K562 (cell line): Measurements from ENCODE around the gene DIAPH1. TPM values are rescaled to one million over a fixed set of nuclear protein-coding genes. Genes with fewer than 3 reads are reported as not detected.

Experiments
- CREB1 ChIP-seq, 2 experiments: sonication (generic) in 1 of 2; formaldehyde crosslinking in 1 of 2; IDR thresholded peaks; 2 replicates each; pipeline versions ENCODE4 v1.6.1 to v1.8.0; 2012 to 2022; ENCODE audit warnings: inconsistent platforms in 1 of 2, mild to moderate bottlenecking in 1 of 2, missing genetic modification reagents in 1 of 2, moderate library complexity in 1 of 2
- DACH1 ChIP-seq: fragments of 450-650 bp; IDR thresholded peaks from 2 replicates; pipeline ENCODE4 v1.6.1; 2018; ENCODE audit not compliant: partially characterized antibody
- E2F6 ChIP-seq, 2 experiments: IDR thresholded peaks; 2 replicates each; pipeline ENCODE4 v1.6.1; 2011; ENCODE audit warnings: borderline replicate concordance in 1 of 2, control low read depth in 1 of 2, low read depth in 1 of 2, low read length in 1 of 2, mild to moderate bottlenecking in 1 of 2, mixed read lengths in 1 of 2, moderate library complexity in 1 of 2; ENCODE audit not compliant: insufficient read depth in 1 of 2, insufficient read length in 1 of 2, poor library complexity in 1 of 2, severe bottlenecking in 1 of 2; ENCODE audit errors: extremely low read depth in 1 of 2
- FIP1L1 ChIP-seq: fragments of 200-400 bp; formaldehyde crosslinking; IDR thresholded peaks from 2 replicates; pipeline ENCODE4 v1.6.1; 2018; ENCODE audit warnings: mild to moderate bottlenecking, low read depth, low read length; ENCODE audit not compliant: poor library complexity, severe bottlenecking
- KDM5B ChIP-seq: fragments of 200-600 bp; sonication (generic); IDR thresholded peaks from 2 replicates; pipeline ENCODE4 v1.6.1; 2012; ENCODE audit warnings: low read depth, mild to moderate bottlenecking, moderate library complexity, low read length, control low read depth, inconsistent platforms; ENCODE audit not compliant: insufficient replicate concordance
- KLF1 ChIP-seq: fragments of 450-650 bp; IDR thresholded peaks from 2 replicates; pipeline ENCODE4 v1.6.1; 2016; ENCODE audit warnings: missing genetic modification characterization, missing compliant biosample characterization
- MCM5 ChIP-seq: fragments of 450-650 bp; IDR thresholded peaks from 2 replicates; pipeline ENCODE4 v1.6.1; 2016; ENCODE audit warnings: low read depth
- REST ChIP-seq, 2 experiments: fragments of 450-650 bp; formaldehyde crosslinking in 1 of 2; IDR thresholded peaks; 2 replicates each; pipeline versions ENCODE4 v1.4.0 to v1.6.1; 2014 to 2020; ENCODE audit warnings: mild to moderate bottlenecking in 2 of 2, borderline replicate concordance in 1 of 2, low read depth in 1 of 2
- SP2 ChIP-seq: IDR thresholded peaks from 2 replicates; pipeline ENCODE4 v1.6.1; 2011; ENCODE audit warnings: mild to moderate bottlenecking, low read depth, low read length, moderate library complexity; ENCODE audit not compliant: poor library complexity, severe bottlenecking; ENCODE audit errors: extremely low read depth
- TAF1 ChIP-seq: IDR thresholded peaks from 2 replicates; pipeline ENCODE4 v1.6.1; 2011; ENCODE audit warnings: mild to moderate bottlenecking, low read length, moderate library complexity; ENCODE audit not compliant: insufficient read depth, control insufficient read depth, severe bottlenecking; ENCODE audit errors: extremely low read depth
- THAP7 ChIP-seq: fragments of 250-450 bp; sonication (Bioruptor Pico); IDR thresholded peaks from 2 replicates; pipeline ENCODE4 v1.5.0; 2021
- USF2 ChIP-seq: sonication (generic); formaldehyde crosslinking; IDR thresholded peaks from 2 replicates; pipeline ENCODE4 v1.5.0; 2020; ENCODE audit warnings: missing genetic modification reagents
- ZNF232 ChIP-seq: sonication (generic); formaldehyde crosslinking; IDR thresholded peaks from 2 replicates; pipeline ENCODE4 v1.8.0; 2022; ENCODE audit warnings: mild to moderate bottlenecking, missing genetic modification reagents
- ZNF75A ChIP-seq: fragments of 450-650 bp; formaldehyde crosslinking; IDR thresholded peaks from 2 replicates; pipeline ENCODE4 v1.4.0; 2020; ENCODE audit warnings: mild to moderate bottlenecking
- ZZZ3 ChIP-seq: fragments of 450-650 bp; IDR thresholded peaks from 2 replicates; pipeline ENCODE4 v1.6.1; 2016; ENCODE audit warnings: antibody characterized with exemption, mild to moderate bottlenecking, moderate library complexity
- polyA plus RNA-seq, 8 experiments: library from polyadenylated mRNA; depleted of rRNA in 4 of 8; stranded (reverse) in 5 of 8; unstranded in 3 of 8; fragments of >200 nt; fragmentation: Nextera tagmentation in 2 of 8; fragmentation: Illumina TruSeq in 1 of 8; extraction: Ambion mirVana in 2 of 8; extraction: Trizol in 1 of 8; gene quantifications; 2 replicates each; pipeline versions ENCODE4 v1.2.1 to v1.2.3, GENCODE V29; 2011 to 2014; ENCODE audit warnings: inconsistent platforms in 1 of 8, missing spikeins in 1 of 8
- total RNA-seq, 7 experiments: library from RNA; depleted of rRNA in 6 of 7; stranded (reverse); fragments of >200 nt in 6 of 7; fragmentation: Illumina TruSeq in 2 of 7; extraction: Trizol in 2 of 7; gene quantifications; 2 replicates each; pipeline versions ENCODE4 v1.2.1 to v1.2.3, GENCODE V29; 2011 to 2021; ENCODE audit warnings: low replicate concordance in 1 of 7

DIAPH1 gene
- total and polyA plus RNA-seq, 9 of the 15 experiments (the other 6 are each of a cell fraction or from before 2014, with no cell fraction given) = 60.8 to 328 (median 97.8) TPM

DNA sequence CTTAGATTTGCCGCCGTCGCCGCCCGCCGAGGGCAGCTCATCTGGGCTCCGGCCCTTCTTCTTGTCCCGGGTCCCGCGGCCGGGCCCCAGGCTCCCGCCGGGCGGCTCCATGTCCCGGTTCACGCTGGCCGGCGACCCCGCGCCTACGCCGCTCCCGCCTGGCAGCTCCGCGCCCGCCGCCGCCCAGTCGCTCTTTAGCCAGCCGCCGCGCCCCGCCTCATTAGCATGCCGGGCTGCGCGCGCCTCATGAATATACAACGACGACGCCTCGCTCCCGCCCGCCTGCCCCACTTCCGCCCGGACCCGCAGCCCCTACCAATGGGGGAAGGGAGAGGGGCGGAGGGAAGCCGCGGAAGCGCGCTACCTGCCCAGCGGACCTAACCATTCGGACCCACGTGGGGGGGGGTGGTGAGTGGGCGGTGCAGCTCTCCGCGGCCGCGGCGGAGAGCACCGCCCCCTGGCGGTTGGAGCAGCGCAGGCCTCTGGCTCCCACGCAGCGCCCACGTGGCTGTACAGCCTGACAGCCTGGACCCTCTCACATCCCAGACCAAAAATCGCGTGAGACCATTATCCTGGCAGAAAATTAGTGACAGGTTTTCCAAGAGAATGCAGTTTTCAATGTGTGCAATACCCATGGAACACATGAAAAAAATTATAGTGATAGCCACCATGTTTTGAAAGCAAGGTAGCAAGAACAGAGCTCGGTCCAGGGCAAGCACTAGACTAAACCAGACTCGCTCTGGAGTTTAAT lies at the start of gene DIAPH1 (continued):
- peak; percentile 93 for TF ChIP-seq REST (IDR thresholded peaks at IDR 0.05; ENCODE audit: borderline replicate concordance)
- TF ChIP-seq REST (CRISPR knock-in tag; IDR thresholded peaks at IDR 0.05; ENCODE audit: low read depth) = peak; percentile 37; the same call in 1 of the 2 replicates
- no peak for TF ChIP-seq ZNF232 (CRISPR knock-in tag)
- no peak for TF ChIP-seq ZNF75A (CRISPR knock-in tag)
- peak; percentile 85 for TF ChIP-seq KLF1 (tag)
- TF ChIP-seq TAF1 = peak; percentile 90
- TF ChIP-seq CREB1 (IDR thresholded peaks at IDR 0.05) = peak; percentile 81
- TF ChIP-seq CREB1 (CRISPR knock-in tag; IDR thresholded peaks at IDR 0.05) = peak; percentile 86; the same call in 1 of the 2 replicates
- TF ChIP-seq E2F6 (IDR thresholded peaks at IDR 0.05; ENCODE audit: borderline replicate concordance in 1 of 2, extremely low read depth in 1 of 2, insufficient read depth in 1 of 2, insufficient read length in 1 of 2, low read depth in 1 of 2, low read length in 1 of 2, poor library complexity in 1 of 2, severe bottlenecking in 1 of 2) = peak; percentile 78 to 80
- peak; percentile 20 for TF ChIP-seq SP2
- no peak for TF ChIP-seq DACH1
- TF ChIP-seq FIP1L1 = peak; percentile 92
- TF ChIP-seq ZZZ3 = no peak
- TF ChIP-seq USF2 (CRISPR knock-in tag) = peak; percentile 78
- no peak for TF ChIP-seq MCM5
- TF ChIP-seq THAP7 (CRISPR knock-in tag) = no peak
- TF ChIP-seq KDM5B = peak; percentile 19
